ENCODE measurements around the gene AMBRA1. TPM values are rescaled to one million over a fixed set of nuclear protein-coding genes. Genes with fewer than 3 reads are reported as not detected.

Gene AMBRA1
- polyA plus RNA-seq, 1 of the 3 experiments (the other 2 are of a cell fraction) = 10.4 TPM

GRCh38 chr11:46628961-46629360 lies 35.1 kb upstream of the AMBRA1 start:
- no peaks in the 10 kb centered on the region for H3K4me1 ChIP-seq (ENCODE audit: control insufficient read depth in 1 of 2, insufficient read depth in 2 of 2, low read depth in 1 of 2, low read length in 1 of 2)
- ChIA-PET POLR2A (no interaction called here), CTCF (no interaction called here)
- TF ChIP-seq ZBTB33 (IDR thresholded peaks at IDR 0.05; ENCODE audit: borderline replicate concordance, low read depth) (no peak), CHD2 (IDR thresholded peaks at IDR 0.05; ENCODE audit: low read length, partially characterized antibody) (no peak), ELF1 (IDR thresholded peaks at IDR 0.05) (no peak), SMC3 (IDR thresholded peaks at IDR 0.05; ENCODE audit: low read depth, low read length) (no peak), MXI1 (IDR thresholded peaks at IDR 0.05; ENCODE audit: low read depth, low read length) (no peak), POLR2AphosphoS5 (IDR thresholded peaks at IDR 0.05; ENCODE audit: low read depth, low read length) (no peak), TCF12 (IDR thresholded peaks at IDR 0.05) (no peak), EP300 (IDR thresholded peaks at IDR 0.05; ENCODE audit: borderline replicate concordance in 1 of 2, low read depth in 1 of 2, low read length in 1 of 2) (no peak), JUND (IDR thresholded peaks at IDR 0.05) (no peak), NFIC (IDR thresholded peaks at IDR 0.05; ENCODE audit: borderline replicate concordance) (no peak), FOXJ3 (CRISPR knock-in tag; IDR thresholded peaks at IDR 0.05) (no peak)
- TF ChIP-seq, protein P1, sequence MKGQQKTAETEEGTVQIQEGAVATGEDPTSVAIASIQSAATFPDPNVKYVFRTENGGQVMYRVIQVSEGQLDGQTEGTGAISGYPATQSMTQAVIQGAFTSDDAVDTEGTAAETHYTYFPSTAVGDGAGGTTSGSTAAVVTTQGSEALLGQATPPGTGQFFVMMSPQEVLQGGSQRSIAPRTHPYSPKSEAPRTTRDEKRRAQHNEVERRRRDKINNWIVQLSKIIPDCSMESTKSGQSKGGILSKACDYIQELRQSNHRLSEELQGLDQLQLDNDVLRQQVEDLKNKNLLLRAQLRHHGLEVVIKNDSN (IDR thresholded peaks at IDR 0.05; ENCODE audit: borderline replicate concordance, low read depth) = no peak
- H2AFZ ChIP-seq (ENCODE audit: low read depth) = no peak overlapping the region
- H3F3A ChIP-seq (replicated peaks; ENCODE audit: insufficient read depth) = peaks cover 5% of the 10 kb centered on the region
- H3K27me3 ChIP-seq (ENCODE audit: insufficient read depth) = no peaks in the 10 kb centered on the region
- no peaks in the 10 kb centered on the region for H3K9me2 ChIP-seq
- H3K4me2 ChIP-seq = no peak overlapping the region
- no peak overlapping the region for H3K9ac ChIP-seq
- H3K27ac ChIP-seq (ENCODE audit: low read depth in 2 of 2, low read length in 1 of 2) = no peak overlapping the region
- H3K4me3 ChIP-seq (ENCODE audit: low read depth in 2 of 2, low read length in 1 of 2) = no peak overlapping the region
- no peaks in the 10 kb centered on the region for H4K20me1 ChIP-seq (ENCODE audit: insufficient read depth)
- H3K36me3 ChIP-seq (replicated peaks in 1 of 2; ENCODE audit: control insufficient read depth in 1 of 2, insufficient read depth in 2 of 2, low read length in 1 of 2) = peaks cover 19 to 34% of the 10 kb centered on the region in 2 experiments
- no peak for DNase-seq
- peaks cover 35% of the 10 kb centered on the region for H3K79me2 ChIP-seq (ENCODE audit: insufficient read depth)
- H3K9me3 ChIP-seq = no peaks in the 10 kb centered on the region
- 87% methylated on average over 6 of the region's 6 CpGs for WGBS (ENCODE audit: low lambda C conversion rate)

DNA sequence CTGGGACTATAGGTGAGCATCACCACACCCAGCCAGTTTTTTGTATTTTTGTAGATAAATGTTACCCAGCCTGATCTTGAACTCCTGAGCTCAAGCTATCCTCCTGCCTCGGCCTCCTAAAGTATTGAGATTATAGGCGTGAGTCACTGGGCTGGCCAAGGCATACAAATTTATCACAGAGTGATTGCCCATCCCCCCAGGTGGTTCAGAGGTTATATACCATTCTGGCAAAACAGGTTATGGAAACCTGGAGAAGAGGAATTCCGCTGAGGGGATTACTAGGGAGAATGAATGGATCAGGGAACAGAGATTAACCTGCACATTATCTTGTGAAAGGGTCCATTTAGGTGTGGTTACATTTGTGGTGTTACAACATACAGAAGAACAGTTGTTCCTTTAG lies 31.6 kb upstream of the AMBRA1 start:
- DNase-seq = no peak
- H3K27ac ChIP-seq (ENCODE audit: low read depth in 2 of 2, low read length in 1 of 2) = no peak overlapping the region
- ChIA-PET POLR2A (no interaction called here), CTCF (interaction anchor here (1.5 kb wide), 1 partner anchor 49 kb away, joined by 4 read pairs; no protein-coding TSS in a partner anchor)
- H3F3A ChIP-seq (replicated peaks; ENCODE audit: insufficient read depth) = peaks cover 5% of the 10 kb centered on the region
- no peaks in the 10 kb centered on the region for H4K20me1 ChIP-seq (ENCODE audit: insufficient read depth)
- no peaks in the 10 kb centered on the region for H3K9me3 ChIP-seq
- no peak overlapping the region for H3K4me2 ChIP-seq
- no peaks in the 10 kb centered on the region for H3K9me2 ChIP-seq
- H3K4me1 ChIP-seq (ENCODE audit: control insufficient read depth in 1 of 2, insufficient read depth in 2 of 2, low read depth in 1 of 2, low read length in 1 of 2) = no peaks in the 10 kb centered on the region
- no peak overlapping the region for H2AFZ ChIP-seq (ENCODE audit: low read depth)
- WGBS (ENCODE audit: low lambda C conversion rate) = 96% methylated on average over 3 of the region's 3 CpGs
- peaks cover 62% of the 10 kb centered on the region for H3K79me2 ChIP-seq (ENCODE audit: insufficient read depth)
- TF ChIP-seq SIN3A (IDR thresholded peaks at IDR 0.05; ENCODE audit: borderline replicate concordance, low read depth, low read length) (no peak), JUND (IDR thresholded peaks at IDR 0.05) (no peak), CHD2 (IDR thresholded peaks at IDR 0.05; ENCODE audit: low read length, partially characterized antibody) (no peak), USF2 (IDR thresholded peaks at IDR 0.05; ENCODE audit: borderline replicate concordance, low read depth, low read length) (no peak), TCF12 (IDR thresholded peaks at IDR 0.05) (no peak), MEF2A (IDR thresholded peaks at IDR 0.05; ENCODE audit: borderline replicate concordance, low read depth) (no peak), POLR2AphosphoS5 (IDR thresholded peaks at IDR 0.05; ENCODE audit: low read depth, low read length) (no peak), GATA2 (CRISPR knock-in tag; IDR thresholded peaks at IDR 0.05) (no peak), REST (IDR thresholded peaks at IDR 0.05; ENCODE audit: low read depth, low read length) (no peak)
- H3K27me3 ChIP-seq (ENCODE audit: insufficient read depth) = no peaks in the 10 kb centered on the region
- no peak overlapping the region for H3K9ac ChIP-seq
- H3K36me3 ChIP-seq (replicated peaks in 1 of 2; ENCODE audit: control insufficient read depth in 1 of 2, insufficient read depth in 2 of 2, low read length in 1 of 2) = peaks cover 18 to 32% of the 10 kb centered on the region in 2 experiments
- no peak overlapping the region for H3K4me3 ChIP-seq (ENCODE audit: low read depth in 2 of 2, low read length in 1 of 2)
